Myocyte (in vitro differentiated cells): ENCODE measurements around the gene HAS3. TPM values are rescaled to one million over a fixed set of nuclear protein-coding genes. Genes with fewer than 3 reads are reported as not detected.

Experiments
- DNase-seq: peaks from one replicate; pipeline ENCODE4 v3.0.0-alpha.2; 2012; ENCODE audit warnings: low read depth
- total RNA-seq: library from RNA; depleted of rRNA; stranded (reverse); fragments of >200 nt; gene quantifications from 2 replicates; pipeline ENCODE4 v1.2.3, GENCODE V29; 2014

HAS3 gene
- total RNA-seq, 1 donor from 2014 or later = 0.08 TPM

DNA sequence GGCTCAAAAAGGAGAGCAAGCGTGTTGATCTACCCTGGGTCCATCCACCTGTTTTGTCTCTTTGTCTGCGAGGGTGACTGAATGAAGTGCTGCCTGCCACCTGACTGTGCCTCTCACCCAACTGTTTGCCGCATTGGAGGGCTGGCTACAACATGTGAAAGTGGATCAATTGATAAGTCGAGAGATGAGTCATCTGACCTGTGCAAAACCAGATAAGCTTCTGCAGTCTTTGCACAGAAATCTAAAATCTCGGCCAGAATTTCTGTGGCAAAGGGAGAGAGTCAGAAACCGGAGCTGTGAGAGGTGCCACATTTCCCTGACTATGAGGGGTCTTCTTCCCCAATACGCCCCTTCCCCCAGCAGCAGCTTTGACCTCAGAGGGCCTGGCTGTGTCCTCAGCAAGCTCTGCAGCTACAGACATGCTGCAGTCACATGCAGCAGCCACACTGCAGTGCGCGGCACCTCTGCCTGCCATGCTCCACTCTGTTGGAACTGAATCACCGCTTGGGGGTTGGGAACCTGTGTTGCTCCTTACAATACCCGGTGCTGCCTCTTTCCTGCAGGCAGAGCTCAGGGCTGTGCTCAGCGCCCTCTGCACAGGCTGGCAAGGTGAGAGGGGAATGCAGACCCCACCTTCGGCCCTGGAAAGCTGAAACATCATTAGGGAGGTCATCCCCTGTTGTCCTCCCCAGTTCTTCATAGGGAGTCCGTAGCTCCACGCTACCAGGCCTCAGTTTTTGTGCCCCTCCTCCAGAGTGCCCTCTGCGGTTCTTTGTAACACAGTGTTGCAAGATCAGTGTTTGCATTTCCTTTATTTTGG is 16.2 kb upstream of the HAS3 start:
- no peak for DNase-seq

DNA sequence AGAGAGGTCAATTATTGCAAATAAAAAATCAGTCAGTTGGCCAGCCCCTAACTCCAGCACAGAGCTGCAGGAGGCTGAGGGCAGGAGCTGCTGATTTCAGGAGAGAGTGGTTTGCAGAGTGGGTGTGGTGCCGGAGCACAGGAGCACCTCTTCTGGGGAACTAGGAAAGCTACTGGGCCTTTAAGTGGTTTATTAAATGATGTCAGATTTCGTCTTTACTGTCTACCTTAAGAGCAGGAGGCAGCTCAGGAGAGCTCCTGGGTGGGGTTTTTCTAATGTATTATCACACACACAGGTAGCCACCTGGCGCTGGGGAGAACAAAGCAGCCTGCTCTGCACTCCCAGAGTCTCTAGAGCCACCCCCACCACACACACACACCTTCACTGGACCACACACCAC is 11.5 kb upstream of the HAS3 start:
- DNase-seq = no peak

GRCh38 chr16:69094501-69094900 is 11.0 kb upstream of the HAS3 start:
- DNase-seq = no peak

DNA sequence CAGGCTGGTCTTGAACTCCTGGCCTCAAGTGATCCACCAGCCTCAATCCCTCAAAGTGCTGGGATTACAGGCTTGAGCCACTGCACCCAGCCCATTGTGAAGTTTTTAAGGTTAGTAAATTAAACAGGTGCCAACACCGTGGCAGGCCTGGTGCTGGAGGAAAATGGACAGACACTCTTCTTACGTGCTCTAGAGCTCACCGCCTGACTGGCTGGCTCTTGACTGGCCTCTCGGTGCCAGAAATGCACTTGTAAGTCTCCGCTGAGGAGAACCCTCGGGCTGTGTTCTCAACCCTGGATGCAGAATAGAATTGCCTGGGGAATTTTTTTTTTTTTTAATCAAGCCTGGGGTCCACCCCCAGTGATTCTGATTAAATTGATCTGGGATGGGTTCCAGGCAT is 10.3 kb upstream of the HAS3 start:
- DNase-seq = no peak

DNA sequence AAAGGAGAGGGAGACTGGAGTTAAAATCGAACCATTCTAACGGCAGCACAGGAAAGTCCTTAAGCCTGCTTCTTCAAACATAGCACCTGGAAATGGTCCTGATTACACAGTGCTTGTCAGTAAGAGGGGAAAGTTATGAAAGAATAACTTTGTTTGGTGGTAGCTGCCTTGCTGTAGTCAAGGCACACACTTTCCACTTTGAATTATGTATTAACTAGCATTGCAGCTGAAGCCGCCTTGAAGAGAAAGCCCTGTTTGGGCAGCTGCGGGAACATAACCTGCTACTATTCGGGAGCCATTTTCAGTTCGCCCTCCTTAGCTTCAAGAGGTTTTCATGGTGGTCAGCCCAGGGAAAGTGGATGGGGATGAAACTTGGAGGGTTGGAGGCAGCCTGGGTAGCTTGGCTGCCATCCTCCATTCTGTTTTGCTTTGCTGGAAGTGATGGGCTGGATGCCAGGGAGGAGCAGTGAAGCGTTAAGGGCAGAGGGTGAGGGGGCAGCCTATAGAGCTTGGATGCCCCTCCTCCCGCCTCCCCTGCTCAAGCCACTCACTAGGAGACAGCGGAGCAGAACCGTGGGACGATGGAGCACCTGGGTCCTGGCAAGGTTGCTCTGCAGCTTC is 5.3 kb upstream of the HAS3 start:
- DNase-seq = no peak

GRCh38 chr16:69106491-69107315 is 1.2 kb downstream of the HAS3 start:
- DNase-seq = peak; percentile 21

DNA sequence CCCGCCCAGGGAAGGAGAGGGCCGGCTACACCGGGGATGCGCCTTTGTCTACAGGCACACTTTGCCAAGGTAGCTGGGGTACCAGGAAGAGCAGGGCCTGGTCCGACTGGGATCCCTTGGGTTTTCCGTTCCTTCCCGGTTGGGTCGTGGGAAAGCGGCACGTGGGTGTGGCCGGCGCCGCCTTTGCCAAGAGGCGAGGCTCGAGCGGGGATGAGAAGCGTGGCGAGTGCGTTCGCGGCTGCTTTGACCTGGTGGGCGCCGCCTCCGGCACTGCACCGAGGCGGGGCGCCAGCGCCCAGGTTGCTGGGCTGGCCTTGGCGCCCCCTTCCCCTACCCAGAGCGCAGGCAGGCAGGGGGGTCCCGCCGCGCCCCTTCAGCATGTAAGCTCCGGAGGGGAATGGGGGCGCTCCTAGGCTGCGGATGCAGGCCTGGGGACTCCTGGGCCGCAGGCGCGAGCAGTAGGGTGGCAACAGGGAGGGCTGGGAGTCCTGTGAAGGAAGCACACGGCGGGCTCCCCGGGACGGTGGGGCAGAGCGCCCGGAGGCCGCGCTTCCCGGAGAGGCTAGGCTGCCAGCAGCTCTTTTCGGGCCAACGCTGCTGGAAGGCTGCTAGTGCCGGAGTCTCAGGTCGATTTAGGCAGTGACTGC is 2.0 kb downstream of the HAS3 start:
- no peak for DNase-seq

GRCh38 chr16:69108064-69108904 is 2.8 kb downstream of the HAS3 start:
- no peak for DNase-seq

GRCh38 chr16:69108905-69109252 is 3.4 kb downstream of the HAS3 start:
- no peak for DNase-seq

DNA sequence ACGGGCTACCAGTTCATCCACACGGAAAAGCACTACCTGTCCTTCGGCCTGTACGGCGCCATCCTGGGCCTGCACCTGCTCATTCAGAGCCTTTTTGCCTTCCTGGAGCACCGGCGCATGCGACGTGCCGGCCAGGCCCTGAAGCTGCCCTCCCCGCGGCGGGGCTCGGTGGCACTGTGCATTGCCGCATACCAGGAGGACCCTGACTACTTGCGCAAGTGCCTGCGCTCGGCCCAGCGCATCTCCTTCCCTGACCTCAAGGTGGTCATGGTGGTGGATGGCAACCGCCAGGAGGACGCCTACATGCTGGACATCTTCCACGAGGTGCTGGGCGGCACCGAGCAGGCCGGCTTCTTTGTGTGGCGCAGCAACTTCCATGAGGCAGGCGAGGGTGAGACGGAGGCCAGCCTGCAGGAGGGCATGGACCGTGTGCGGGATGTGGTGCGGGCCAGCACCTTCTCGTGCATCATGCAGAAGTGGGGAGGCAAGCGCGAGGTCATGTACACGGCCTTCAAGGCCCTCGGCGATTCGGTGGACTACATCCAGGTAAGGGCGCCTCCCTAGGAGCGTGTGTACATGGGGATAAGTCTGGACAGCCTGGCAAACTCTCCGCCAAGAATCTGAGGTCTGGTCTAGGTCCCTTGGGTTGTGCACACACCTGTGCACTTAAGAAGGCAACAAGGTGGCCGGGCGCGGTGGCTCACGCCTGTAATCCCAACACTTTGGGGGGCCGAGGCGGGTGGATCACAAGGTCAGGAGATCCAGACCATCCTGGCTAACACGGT is 4.2 kb downstream of the HAS3 start:
- no peak for DNase-seq

- DNase-seq = no peak
These were observed 5.0 kb downstream of the HAS3 start for GRCh38 chr16:69110406-69110805.

DNA sequence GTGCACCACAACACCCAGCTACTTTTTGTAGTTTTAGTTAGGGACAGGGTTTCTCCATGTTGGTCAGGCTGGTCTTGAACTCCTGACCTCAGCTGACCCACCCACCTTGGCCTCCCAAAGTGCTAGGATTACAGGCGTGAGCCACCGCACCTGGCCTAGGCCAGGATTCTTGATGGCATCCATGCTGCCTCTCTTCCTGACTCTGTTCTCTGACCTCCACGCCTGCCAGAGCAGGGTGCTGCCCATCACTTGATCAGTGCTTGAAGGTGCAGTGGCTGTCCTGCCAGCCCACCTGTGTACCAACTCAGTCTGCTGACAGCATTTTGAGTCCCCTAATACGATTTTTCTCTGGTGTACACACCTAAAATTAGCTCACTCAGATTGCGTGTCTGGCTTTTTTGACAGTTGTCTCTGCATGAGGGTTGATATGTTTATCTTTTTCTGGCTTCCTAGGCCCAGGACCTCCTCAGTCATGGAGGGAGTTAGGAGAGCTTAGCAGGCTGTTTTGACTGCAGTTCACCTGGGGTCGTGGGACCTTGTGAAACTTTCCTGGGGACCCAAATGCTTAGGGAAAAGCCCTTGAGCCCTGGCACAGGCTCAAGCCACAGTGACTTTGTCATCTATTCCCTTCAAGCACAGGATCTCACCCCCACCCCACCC is 5.9 kb downstream of the HAS3 start:
- DNase-seq = no peak

DNA sequence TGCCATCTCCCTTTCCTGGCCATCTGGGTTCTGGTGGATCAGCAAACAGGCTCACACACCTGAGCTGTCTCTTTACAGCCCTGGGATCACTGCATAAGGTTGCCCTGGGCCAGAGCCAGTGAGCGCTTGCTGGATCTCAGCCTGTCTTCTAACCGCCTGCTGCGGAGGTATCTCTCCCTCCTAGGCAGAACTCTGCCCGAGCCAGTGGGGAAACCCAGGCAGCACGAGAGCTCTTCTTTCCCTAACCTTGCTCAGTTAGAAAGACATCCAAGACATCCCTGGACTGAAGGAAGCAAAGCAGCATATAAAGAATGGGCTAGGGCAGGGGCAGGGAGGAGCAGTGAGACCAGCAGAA is 6.4 kb downstream of the HAS3 start:
- no peak for DNase-seq

- DNase-seq = peak; percentile 58
These were observed 7.1 kb downstream of the HAS3 start for GRCh38 chr16:69112285-69113129.

DNA sequence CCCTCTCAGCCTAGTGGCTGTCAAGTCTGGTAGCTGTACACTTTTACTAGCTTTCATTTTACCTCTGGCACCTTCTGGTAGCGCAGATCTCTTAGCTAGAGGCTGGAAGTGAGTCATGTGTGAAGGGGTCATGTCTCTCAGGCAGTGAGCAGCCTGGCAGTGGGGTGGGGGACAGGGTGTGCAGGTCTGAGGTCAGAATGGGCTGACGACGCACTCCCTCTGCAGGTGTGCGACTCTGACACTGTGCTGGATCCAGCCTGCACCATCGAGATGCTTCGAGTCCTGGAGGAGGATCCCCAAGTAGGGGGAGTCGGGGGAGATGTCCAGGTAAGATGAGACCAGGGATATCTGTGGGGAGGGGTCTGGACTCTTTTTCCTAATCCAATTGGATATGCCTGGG is 7.8 kb downstream of the HAS3 start:
- DNase-seq = no peak

- DNase-seq = no peak
These were observed 9.0 kb downstream of the HAS3 start for GRCh38 chr16:69114346-69114975.

DNA sequence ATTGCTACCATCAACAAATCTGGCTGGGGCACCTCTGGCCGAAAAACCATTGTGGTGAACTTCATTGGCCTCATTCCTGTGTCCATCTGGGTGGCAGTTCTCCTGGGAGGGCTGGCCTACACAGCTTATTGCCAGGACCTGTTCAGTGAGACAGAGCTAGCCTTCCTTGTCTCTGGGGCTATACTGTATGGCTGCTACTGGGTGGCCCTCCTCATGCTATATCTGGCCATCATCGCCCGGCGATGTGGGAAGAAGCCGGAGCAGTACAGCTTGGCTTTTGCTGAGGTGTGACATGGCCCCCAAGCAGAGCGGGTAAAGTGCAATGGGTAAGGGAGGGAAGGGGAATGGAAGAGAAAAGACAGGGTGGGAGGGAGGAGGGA is 9.5 kb downstream of the HAS3 start:
- no peak for DNase-seq

- DNase-seq = no peak
These were observed 9.9 kb downstream of the HAS3 start for GRCh38 chr16:69115361-69115760.
